GM18907 (cell line): ENCODE data around the gene GXYLT1.
"Not testable (repeated sequence)": the region's sequence is repeated elsewhere in the genome, so short reads cannot be mapped to it uniquely, and the experiment has no call there.

Experiments
- ATAC-seq: cut with Tn5 transposase; IDR thresholded peaks from one replicate; pipeline ENCODE4 v1.9.1; 2021; ENCODE audit warnings: mild to moderate bottlenecking, moderate library complexity; ENCODE audit not compliant: unreplicated experiment

GXYLT1 gene

GRCh38 chr12:42144408-42145196, at the start of gene GXYLT1:
GXYLT1 (minus strand) TSS chr12:42144874; CDS start chr12:42144646, 228 bp downstream.
- peak; percentile 96 for ATAC-seq

- no peak for ATAC-seq
Measured at GRCh38 chr12:42192686-42193085, 48.0 kb upstream of the GXYLT1 start.

GRCh38 chr12:42192258-42192657, 47.6 kb upstream of the GXYLT1 start:
- ATAC-seq, result no peak

- ATAC-seq, result no peak
Measured at GRCh38 chr12:42190376-42190775, 45.7 kb upstream of the GXYLT1 start.

- ATAC-seq, result not testable (repeated sequence)
Measured at GRCh38 chr12:42188275-42188674, 43.6 kb upstream of the GXYLT1 start.

- no peak for ATAC-seq
Measured at GRCh38 chr12:42187799-42188198, 43.1 kb upstream of the GXYLT1 start.

GRCh38 chr12:42186793-42187192, 42.1 kb upstream of the GXYLT1 start:
- ATAC-seq, result peak; percentile 51

- ATAC-seq, result no peak
Measured at GRCh38 chr12:42182394-42182793, 37.7 kb upstream of the GXYLT1 start.

GRCh38 chr12:42180990-42181596, 36.4 kb upstream of the GXYLT1 start:
- no peak for ATAC-seq

GRCh38 chr12:42178101-42178500, 33.4 kb upstream of the GXYLT1 start:
- no peak for ATAC-seq

- no peak for ATAC-seq
Measured at GRCh38 chr12:42174978-42175377, 30.3 kb upstream of the GXYLT1 start.

GRCh38 chr12:42173961-42174521, 29.4 kb upstream of the GXYLT1 start:
- ATAC-seq, result no peak

- no peak for ATAC-seq
Measured at GRCh38 chr12:42172441-42173210, 28.0 kb upstream of the GXYLT1 start.

- ATAC-seq, result no peak
Measured at GRCh38 chr12:42167711-42168110, 23.0 kb upstream of the GXYLT1 start.

- ATAC-seq, result no peak
Measured at GRCh38 chr12:42166501-42166900, 21.8 kb upstream of the GXYLT1 start.

- no peak for ATAC-seq
Measured at GRCh38 chr12:42163913-42164312, 19.2 kb upstream of the GXYLT1 start.

- no peak for ATAC-seq
Measured at GRCh38 chr12:42162965-42163364, 18.3 kb upstream of the GXYLT1 start.

- no peak for ATAC-seq
Measured at GRCh38 chr12:42162193-42162592, 17.5 kb upstream of the GXYLT1 start.

- ATAC-seq, result no peak
Measured at GRCh38 chr12:42161529-42161928, 16.9 kb upstream of the GXYLT1 start.

- no peak for ATAC-seq
Measured at GRCh38 chr12:42156232-42156631, 11.6 kb upstream of the GXYLT1 start.

- no peak for ATAC-seq
Measured at GRCh38 chr12:42145552-42146215, 1.0 kb upstream of the GXYLT1 start.
